Right lung (tissue), 5 donors: ENCODE data around the gene SULF2. TPM values are rescaled to one million over a fixed set of nuclear protein-coding genes. Genes with fewer than 3 reads are reported as not detected.

ENCODE experiments used
- DNase-seq, 2 donors: peaks; one replicate each; pipeline ENCODE4 v3.0.0-alpha.2; 2013
- polyA plus RNA-seq, 5 donors: library from polyadenylated mRNA; unstranded; fragments of 120-200 nt; gene quantifications; one replicate each; pipeline versions ENCODE4 v1.2.1 to v1.2.3, GENCODE V29; 2013; ENCODE audit warnings: inconsistent platforms in 1 of 5, low replicate concordance in 1 of 5; ENCODE audit not compliant: insufficient read length in 5 of 5, insufficient read depth in 1 of 5

Gene SULF2
- polyA plus RNA-seq, 5 donors, result 11.4 to 18.2 (median 11.7) TPM

DNA sequence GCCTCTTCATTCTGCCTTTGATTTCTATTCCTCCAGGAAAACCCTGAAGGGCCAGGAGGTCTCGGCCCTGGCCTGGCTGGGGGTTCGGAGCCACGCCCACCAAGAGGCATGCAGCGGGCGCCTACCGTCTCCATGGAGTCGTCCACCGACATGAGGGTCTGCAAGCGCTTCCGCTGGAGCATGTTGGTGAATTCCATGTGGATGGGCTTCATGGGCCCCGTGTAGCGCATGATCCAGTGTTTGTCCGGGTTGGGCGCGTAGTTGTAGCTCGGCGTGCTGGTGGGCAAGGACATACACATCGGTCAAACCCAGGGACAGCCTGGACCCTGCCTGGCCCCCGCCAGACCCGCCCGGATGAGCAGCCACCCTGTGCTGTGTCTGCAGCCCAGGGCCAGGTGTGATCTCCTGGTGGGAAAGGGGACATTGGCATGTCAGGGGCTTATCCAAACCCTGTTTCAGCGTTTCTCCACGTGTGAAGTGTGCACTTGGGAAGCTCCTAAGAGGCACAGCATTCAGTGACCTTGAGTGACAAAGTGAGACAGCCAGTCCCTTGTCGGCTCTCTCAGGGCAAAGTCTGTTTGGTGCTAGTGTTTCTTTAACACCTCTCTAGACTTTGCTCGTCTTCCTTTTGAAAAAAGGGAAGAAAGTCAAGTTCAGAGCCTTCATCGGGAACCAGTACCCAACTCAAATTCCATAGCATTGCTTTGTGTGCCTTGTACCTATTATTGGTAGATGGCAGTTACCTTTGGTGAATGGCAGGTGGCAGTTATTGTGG lies 100.8 kb downstream of the SULF2 start:
- no peak for DNase-seq

DNA sequence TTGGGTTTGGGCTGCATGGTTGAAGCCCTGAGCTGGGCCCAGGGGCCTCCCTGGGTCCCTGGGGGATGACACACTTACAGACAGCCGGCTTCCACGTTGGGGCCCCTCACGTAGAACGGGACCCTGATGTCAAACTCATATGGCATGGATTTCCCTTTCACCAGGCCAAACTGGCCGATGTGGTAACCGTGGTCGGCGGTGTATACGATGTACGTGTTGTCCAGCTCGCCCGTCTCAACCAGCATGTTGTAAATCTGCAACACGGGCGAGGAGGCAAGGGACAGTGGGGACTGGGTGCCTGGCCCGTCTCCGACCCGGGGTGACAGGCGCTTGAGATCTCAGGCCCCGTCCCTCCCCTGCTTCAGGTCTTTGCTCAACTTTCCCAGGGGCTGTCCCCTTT lies 102.4 kb downstream of the SULF2 start:
- DNase-seq, result no peak

DNA sequence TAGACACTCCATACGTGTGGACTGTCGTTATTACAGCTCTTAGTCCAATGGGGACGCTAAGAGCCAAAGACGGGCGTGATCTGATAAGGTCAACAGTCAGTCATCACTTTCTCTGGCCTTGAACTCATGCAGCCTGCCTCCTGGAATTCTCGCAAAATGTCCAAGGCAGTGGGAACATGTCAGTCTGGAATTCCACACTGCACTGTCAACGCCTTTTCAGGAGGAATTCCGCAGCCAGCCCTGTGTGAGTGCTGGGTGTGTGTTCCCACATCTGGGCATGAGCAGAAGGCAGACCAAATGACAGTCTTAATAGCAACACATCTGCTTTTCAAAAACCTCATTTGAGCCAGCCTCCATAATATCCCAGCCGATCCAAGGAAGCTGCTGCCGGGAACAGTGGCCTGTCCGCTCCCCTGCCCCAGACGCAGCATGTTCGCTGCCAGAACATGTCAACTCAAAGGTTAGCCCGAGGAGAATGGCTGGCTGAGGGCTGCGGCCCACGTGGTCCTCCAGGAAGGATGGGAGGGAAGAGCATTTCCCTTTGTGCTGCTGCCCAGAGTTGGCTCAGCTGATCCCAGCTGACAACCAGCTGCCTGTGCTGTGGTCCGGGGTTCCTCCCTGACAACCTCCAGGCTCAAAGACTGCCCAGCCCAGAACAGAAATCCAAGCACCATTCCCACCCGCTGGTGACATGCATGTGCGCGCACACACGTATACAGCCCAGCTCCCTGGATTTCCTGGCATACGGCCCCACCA lies 103.1 kb downstream of the SULF2 start:
- peak; percentile 72 to 78 for DNase-seq

DNA sequence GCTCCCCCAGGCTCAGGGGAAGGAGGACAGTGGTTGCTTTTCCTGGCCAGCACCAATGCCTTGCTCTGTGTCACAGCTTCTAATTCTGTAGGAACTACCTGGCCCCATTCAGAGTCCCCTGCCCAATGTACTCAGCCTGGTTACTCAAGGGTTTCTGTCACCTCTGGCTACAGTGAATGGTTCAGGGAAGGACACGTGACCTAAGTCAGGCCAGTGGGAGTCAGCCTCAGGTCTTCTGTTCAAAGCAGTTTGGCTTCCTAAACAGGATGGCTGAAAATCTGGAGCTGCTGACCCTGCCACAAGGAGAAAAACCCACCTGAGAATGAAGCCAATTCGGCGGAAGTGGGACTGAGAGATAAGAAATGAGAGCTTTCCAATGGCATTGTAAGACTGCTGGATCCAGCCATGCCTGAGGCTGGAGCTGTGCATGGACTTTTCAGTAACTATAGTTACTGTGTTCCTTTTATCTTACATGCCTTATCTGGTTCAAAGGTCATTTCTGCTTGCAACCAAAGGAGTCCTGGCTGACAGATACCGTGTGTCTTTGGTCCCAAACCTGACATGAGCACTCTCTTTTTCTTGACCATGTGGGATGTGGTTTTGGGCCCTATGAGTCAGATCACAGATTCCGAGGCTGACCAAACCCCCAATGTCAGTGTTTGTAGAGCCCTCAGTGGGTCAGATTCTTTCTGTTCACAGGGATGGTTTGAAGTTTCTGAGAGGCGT lies 104.3 kb downstream of the SULF2 start:
- no peak for DNase-seq

DNA sequence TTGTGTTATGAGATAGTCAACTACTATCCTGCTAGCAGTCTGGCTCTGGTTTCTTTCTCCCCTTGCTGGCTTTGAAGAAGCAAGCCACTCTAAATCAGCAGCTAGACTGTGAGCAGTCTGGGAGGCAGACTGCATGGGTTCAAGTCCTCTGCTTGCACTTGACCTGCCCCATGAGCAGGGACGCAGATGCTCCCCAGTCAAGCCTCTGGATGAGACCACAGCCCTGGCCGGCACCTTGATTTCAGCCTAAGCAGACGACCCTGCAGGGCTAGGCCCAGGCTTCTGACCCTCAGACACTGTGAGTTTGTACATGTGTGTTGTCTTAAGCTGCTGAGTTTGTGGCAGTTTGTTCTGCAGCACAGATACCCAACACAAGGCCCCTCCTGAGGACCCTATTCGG lies 105.8 kb downstream of the SULF2 start:
- DNase-seq, result no peak

DNA sequence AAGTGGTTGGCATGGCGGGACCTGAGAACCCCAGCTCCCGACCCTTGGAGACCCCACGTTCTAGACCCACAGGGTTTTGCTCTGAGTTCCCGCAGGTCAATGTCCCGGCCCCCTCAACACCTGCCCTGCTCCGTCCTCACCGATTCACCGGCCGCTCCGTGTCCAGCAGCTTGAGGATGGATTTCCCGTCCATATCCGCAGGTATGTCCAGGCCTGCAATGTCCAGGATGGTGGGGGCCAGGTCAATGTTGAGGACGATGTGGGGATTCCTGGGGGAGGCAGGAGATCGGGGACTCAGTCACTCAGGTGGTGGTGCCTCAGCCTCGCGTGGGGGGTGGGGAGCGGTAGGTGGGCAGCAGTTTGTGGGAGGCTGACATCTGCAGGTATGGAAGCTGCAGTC lies 106.7 kb downstream of the SULF2 start:
- no peak for DNase-seq

DNA sequence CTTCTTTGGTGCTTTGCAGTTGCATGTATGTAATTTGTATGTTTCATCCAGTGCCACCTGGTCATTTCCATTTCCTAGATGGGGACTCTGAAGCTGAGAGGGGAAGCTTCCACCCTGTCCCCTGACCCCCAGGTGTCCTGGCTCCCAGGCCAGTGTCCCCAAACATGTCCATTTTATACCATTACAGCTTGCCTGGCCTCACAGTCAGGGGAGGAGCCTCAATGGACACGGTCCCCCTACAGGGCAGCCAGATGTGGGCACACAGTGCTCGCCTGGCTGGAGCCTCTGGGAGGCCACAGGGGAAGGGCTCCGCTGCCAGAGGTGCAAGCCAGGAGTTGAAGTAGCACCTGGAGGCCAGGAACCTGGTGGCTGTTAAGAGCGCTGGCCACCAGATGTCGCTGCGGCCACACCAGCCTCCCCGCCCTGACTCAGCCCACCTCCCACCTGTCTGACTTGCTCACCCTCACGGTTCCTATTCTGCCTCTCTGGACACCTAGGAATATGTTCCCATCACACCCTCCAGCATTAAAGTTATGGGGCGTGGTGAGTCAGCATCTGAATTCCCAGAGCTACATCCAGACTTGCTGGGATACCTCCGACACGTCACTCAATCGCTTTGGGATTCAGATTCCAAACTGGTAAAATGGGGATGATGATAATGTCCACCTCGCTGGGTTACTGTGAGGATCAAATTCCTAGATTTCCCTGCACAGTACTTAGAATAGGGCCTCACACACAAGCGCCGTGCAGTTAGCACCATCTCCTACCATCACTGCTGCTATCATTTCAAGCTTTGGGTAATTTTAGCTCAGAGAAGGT lies 107.4 kb downstream of the SULF2 start:
- peak in 1 of 2 donors; percentile 28 for DNase-seq

DNA sequence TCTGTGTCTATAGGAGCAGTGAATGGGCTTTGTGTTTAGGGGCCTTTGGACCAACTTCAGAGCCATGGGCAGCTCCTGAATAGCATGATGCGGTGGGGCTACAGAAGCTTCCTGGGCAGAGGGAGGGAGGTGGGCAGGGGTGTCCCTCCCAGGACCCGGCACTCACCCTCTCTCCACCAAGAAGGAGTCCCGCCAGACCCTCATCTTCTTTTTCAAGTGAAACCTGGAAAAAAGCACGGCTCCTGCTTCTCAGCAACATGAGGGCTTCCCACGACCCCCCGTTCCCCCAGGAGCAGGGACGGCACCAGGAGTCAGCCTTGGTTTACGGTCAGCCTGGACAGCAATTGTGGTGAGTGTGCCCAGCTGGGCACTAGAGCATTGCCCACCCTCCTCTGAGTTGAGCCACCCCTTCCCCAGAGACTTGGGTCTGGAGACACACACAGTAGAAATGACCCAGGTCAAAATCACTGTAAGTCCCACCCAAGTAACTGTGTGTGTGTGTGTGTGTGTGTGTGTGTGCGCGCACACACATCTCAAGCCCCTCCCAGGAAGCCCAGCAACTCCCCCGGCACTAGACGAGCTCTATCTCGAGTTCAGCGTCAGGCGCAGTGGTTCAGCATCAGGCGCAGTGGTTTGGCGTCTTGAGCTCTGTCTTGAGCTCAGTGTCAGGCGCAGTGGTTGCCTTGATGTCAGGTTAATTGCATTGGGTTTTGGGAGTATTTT lies 108.2 kb downstream of the SULF2 start:
- DNase-seq, result no peak

DNA sequence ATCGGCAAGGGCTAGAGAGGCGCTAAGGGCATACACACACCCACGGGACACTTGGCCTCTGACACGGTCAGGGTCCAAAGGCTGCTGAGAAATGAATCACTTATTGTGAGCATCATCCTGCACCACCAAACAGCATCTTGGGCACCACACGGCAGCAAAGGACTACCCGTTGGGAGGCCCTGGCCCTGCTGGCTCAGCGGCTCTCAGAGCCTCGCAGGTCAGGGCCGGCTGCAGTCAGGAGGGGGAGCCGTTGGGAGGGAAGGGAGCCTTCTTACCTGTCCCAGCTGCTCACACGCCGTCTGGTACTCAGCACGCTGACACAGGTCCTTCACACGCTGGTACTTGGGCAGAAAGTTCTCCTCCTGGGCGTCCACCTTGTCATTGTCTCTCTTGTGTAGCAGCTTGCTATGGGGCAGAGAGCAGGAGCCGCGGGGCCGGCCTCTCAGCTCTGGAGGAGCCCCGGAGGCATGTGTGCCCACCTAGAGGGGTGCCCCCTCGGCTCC lies 109.0 kb downstream of the SULF2 start:
- no peak for DNase-seq

DNA sequence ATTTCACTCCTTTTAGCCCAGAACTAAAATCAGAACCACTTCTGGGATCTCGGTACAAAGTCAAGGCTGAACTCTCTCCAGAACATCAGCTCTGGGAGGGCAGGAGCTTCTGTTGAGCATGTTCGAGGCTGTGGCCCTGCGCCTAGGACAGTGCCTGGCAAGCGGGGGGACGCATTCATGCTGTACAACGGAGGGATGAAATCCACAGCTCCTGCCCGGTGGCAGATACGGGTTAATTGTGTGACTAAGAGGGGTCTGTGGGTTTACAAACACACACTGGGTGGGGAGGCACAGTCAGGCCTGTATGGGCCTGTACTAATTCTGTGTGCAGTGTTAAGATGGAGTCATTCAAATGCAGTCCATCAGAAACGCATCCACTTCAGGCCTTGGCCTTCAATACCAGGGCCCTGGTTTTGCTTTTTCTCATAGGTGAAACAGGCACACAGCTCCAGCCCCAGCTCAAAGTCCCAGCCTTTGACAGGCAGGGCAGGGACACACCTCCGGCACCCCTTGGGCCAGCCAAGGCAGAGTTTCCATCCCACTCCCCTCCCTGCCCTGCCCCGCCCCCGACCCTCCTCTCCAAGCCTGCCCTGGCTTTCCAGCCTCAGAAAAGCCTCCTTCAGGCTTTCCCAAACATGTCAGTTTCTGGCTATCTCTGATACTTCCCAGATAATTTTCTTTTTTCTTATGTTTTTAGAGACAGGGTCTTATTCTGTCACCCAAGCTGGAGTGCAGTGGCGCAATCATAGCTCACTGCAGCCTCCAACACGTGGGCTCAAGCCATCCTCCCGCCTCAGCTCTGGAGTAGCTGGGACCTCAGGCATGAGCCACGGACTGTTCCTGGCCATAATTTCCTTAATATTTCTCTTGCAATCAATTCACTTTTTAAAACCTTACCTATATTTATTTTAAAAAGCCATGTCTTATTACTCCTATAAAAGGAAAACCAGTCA lies 109.8 kb downstream of the SULF2 start:
- DNase-seq, result no peak

DNA sequence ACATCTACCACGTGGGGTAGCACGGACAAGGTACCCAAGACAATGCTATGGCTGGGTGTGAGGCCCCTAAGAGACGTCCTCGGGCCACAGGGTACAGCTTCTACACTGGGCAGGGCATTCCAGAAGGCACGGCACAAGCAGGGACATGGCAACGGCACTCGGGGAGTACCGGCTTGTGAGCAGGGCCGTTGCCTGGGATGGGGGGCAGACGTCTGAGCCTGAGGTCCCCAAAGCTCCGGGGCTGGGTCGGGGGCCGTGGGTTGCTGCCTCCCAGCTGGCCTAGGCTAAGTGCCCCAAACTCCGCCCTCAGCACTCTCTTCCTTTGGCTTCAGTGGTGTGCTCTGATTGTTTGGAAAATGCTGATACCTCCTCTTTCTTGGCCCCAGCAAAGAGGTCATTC lies 110.6 kb downstream of the SULF2 start:
- DNase-seq, result no peak

DNA sequence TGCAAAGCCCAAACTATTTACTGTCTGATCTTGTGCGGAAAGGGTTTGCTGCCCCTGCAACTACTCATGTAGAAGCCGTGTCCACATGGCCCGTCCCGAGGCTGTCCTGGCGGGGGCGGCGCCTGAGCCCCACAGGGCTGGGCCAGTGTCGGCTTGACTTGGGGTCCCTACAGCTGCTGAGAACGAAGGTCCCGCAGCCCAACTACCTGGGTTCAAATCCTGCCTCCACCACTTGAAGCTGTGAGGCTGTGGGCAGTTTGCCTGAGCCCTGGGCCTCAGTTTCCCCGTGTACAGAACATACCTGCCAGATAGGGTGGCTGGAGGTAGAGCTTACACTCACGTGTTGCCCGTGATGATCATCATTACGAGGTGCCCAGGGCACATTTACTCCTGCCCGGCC lies 111.1 kb downstream of the SULF2 start:
- no peak for DNase-seq

DNA sequence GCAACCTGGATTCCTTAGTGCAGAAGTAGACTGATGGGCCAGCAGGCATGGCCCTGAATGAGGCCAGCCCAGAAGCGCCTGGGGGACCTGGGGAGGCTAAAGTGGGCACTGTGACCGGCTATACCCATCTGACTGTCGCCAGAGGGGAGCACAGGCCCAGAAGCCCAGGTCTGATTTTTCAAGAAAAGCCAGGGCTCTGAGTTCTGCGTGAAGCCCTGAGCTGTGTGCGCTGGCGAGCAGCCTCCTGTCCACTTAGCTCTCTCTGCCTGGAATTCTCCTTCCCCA lies 111.7 kb downstream of the SULF2 start:
- no peak for DNase-seq

DNA sequence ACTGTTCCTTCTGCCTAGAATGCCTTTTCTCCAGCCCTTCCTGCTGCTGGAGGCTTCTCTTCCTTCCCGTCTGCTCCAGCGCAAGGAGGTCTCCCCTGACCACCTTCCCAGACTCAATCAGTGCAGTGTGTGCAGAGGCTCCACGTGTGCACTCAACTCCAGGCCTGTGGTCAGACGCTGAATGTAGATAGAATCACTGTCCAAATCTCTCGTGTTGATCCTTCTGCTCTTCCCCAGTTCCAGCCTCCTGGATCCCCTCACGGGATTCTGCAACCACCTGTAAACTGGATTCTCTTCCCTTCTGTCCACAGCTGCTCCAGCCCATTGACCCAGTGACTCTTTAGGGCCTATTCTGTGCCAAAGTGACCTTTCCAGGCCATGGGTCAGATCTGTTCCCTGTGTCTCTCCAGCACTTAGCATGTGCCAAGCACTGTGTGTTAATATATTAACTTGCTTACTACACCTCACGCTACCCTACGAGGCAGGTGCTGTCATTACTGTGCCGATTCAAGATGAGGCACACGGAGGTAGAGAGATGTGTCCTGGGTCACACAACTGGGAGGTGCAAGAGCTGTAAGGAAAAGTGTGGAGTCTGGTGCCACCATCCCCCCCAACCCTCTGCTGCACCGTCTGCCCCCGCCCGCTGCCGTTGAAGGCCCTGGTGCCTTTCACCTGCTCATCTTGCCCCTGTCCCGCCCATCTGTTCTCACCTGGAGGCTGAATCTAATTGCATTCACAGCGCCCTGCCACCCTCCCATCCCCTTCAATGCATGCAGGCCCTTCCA lies 112.2 kb downstream of the SULF2 start:
- DNase-seq, result no peak

DNA sequence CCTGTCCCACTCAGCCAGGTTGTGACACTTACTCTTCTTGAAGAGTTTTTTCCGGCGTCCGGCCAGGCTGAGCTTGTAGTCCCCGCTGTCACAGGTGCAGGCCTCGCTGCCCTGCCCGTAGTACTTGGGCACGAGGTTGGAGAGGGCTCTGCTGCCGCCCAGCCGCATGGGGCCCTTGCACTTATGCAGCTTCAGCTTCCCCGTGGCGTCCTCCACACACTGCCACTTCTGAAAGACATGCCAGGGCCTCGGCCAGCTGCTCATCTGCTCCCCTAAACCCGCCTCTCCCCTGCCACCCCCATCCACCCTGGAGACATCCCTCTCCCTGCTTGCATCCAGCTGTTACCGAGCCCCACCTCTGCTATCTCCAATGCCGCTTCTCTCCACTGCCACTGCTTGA lies 113.1 kb downstream of the SULF2 start:
- no peak for DNase-seq

DNA sequence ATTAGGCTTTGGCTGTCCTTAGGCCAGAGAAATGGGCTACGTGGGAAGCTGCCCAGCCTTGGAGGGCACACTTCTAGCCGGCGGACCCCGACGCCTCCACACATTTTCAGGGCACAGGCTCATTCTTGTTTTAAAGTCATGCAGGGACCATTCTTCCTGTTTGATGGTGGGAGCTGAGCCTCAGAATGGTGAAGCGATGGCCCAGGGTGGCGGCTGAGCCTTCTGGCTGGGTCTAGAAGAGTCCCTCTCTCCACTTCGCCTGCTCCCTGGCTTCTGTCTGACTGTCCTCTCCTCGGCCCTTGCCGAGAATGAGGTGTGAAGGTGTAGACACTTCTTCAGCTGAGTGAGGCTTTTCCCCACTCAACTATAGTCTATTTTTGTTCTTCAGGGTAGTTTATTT lies 114.4 kb downstream of the SULF2 start:
- DNase-seq, result no peak

DNA sequence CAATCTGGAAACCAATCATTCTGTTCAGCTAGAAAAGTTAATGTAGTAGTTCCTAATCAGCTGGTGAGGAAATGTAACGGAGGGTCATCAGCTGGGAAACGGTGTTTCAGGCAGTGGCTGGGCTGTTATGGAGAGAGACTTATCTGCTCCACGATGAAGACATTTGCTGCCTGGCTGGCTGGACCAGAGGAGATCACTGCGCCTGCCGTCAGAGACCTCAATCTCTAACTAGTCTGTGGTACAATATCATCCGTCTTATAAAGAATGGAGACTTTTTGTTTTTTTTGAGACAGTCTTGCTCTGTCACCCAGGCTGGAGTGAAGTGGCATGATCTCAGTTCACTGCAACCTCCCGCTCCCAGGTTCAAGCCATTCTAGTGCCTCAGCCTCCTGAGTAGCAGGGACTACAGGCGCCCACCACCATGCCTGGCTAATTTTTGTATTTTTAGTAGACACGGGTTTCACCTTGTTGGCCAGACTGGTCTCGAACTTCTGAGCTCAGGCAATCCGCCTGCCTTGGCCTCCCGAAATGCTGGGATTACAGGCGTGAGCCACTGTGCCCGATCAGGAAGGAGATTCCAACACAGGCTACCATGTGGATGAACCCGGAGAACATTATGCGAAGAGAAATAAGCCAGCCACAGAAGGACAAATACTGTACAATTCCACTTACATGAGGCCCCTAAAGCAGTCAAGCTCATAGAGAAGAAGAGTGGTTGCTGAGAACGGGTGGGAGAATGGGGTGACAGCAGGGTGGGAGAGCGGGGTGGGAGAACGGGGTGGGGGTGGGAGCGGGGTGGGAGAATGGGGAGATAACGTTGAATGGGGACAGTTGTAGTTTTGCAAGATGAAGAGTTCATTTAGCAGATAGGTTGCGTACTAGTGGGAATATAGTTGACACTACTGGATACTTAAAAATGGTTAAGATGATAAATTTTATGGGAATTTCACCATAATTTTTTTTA lies 115.1 kb downstream of the SULF2 start:
- DNase-seq, result no peak

DNA sequence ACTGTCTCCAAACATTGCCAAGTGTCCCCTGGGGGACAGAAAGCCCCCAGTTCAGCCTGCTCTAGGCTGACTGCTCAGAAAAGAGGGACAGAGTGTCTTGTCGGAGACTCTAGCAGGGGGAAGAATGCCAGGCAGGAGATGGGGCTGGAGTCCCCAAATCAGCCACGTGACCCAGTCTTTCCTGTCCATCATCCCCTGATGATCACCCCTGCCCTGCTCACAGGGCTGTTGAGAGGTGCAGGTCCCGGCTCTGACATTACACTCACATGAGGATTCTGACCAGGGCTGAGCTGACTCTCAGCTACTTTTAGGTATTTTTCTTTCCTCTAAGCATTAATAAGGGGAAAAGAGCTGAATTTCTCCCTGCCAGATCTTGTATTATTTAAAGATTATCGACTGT lies 115.8 kb downstream of the SULF2 start:
- DNase-seq, result no peak
